Left lung (tissue), 10 donors: ENCODE data around the gene ABLIM3. TPM values are rescaled to one million over a fixed set of nuclear protein-coding genes. Genes with fewer than 3 reads are reported as not detected.

ENCODE experiments used
- ATAC-seq: fragments of 200-7000 bp; cut with Tn5 transposase; one replicate; pipeline ENCODE4 v1.9.1; 2020; ENCODE audit warnings: moderate library complexity
- DNase-seq, 4 donors: peaks; one replicate each; pipeline ENCODE4 v3.0.0-alpha.2; 2013 to 2020
- H3K27ac ChIP-seq, 2 donors: fragments of 200-600 bp; sonication (generic) in 1 of 2; one replicate each; pipeline versions ENCODE4 v1.5.0 to v1.8.0; 2020 to 2021
- H3K27me3 ChIP-seq, 2 donors: fragments of 200-600 bp; sonication (generic) in 1 of 2; one replicate each; pipeline versions ENCODE4 v1.5.0 to v1.8.0; 2020 to 2021
- H3K36me3 ChIP-seq, 2 donors: fragments of 200-600 bp; sonication (generic) in 1 of 2; one replicate each; pipeline versions ENCODE4 v1.5.0 to v1.8.0; 2020 to 2021
- H3K4me1 ChIP-seq, 2 donors: fragments of 200-600 bp; one replicate each; pipeline ENCODE4 v1.8.0; 2021
- H3K4me3 ChIP-seq, 2 donors: fragments of 200-600 bp; sonication (generic) in 1 of 2; one replicate each; pipeline versions ENCODE4 v1.5.0 to v1.8.0; 2020 to 2021; ENCODE audit warnings: mild to moderate bottlenecking in 1 of 2
- H3K9me3 ChIP-seq, 2 donors: fragments of 200-600 bp; sonication (generic) in 1 of 2; one replicate each; pipeline versions ENCODE4 v1.5.0 to v1.8.0; 2020 to 2021
- intact Hi-C, 2 donors: fragments of 100-400 bp; cut with DNase I; formaldehyde crosslinking; loops; one replicate each; pipeline versions ENCODE4 v1.11.2 to v1.14.2; 2022
- polyA plus RNA-seq, 6 donors: library from polyadenylated mRNA; unstranded; fragments of 120-200 nt; gene quantifications; one replicate each; pipeline ENCODE4 v1.2.1, GENCODE V29; 2013; ENCODE audit not compliant: insufficient read length in 6 of 6
- total RNA-seq, 2 donors: library from RNA; stranded (reverse); fragmentation: NEBNext Ultra II Directional; extraction: Animal tissue kit (Norgen Biotek cat#: 25700); gene quantifications; one replicate each; pipeline ENCODE4 v1.2.1, GENCODE V29; 2021
- TF ChIP-seq, protein P1 (sequence below), 2 donors: fragments of 200-600 bp; sonication (generic) in 1 of 2; IDR thresholded peaks; one replicate each; pipeline versions ENCODE4 v1.5.0 to v1.8.0; 2021; ENCODE audit warnings: antibody characterized with exemption in 2 of 2
- donor health status: DM: no; HTN: yes; CAD: no.
- donor health status: DM: no; HTN: no; CAD: no.

ABLIM3 gene
- total and polyA plus RNA-seq, 8 donors = 33.2 to 145 (median 108) TPM

DNA sequence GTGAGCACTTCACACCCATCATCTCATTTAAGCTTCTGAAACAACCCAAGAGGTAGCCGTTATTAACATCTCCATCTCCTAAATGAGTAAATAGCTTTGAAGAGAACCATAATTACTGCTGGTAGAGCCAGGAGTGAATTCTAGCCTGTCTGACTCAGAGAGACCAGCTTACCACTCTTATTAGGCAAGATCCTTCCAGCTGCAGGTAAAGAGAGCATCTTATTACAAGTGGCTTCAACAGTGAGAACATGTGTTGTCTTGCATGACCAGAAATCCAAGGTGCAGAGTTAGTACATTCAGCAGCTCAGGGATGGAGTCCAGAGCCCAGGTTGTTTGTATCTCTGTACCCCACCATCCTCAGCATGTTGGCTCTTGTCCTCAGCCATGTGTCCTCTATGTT is 119.5 kb downstream of the ABLIM3 start:
- Histone ChIP-seq H3K4me1 (no peaks in the 10 kb centered on the region), H3K27ac (no peak overlapping the region), H3K4me3 (no peak overlapping the region), H3K9me3 (no peaks in the 10 kb centered on the region), H3K36me3 (no peaks in the 10 kb centered on the region), H3K27me3 (peaks cover 0 to 3% of the 10 kb centered on the region in 2 donors)
- TF ChIP-seq, protein P1, sequence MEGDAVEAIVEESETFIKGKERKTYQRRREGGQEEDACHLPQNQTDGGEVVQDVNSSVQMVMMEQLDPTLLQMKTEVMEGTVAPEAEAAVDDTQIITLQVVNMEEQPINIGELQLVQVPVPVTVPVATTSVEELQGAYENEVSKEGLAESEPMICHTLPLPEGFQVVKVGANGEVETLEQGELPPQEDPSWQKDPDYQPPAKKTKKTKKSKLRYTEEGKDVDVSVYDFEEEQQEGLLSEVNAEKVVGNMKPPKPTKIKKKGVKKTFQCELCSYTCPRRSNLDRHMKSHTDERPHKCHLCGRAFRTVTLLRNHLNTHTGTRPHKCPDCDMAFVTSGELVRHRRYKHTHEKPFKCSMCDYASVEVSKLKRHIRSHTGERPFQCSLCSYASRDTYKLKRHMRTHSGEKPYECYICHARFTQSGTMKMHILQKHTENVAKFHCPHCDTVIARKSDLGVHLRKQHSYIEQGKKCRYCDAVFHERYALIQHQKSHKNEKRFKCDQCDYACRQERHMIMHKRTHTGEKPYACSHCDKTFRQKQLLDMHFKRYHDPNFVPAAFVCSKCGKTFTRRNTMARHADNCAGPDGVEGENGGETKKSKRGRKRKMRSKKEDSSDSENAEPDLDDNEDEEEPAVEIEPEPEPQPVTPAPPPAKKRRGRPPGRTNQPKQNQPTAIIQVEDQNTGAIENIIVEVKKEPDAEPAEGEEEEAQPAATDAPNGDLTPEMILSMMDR (IDR thresholded peaks at IDR 0.05) = no peak
- intact Hi-C loops = no loop called here
- DNase-seq = no peak
- no peak for ATAC-seq

DNA sequence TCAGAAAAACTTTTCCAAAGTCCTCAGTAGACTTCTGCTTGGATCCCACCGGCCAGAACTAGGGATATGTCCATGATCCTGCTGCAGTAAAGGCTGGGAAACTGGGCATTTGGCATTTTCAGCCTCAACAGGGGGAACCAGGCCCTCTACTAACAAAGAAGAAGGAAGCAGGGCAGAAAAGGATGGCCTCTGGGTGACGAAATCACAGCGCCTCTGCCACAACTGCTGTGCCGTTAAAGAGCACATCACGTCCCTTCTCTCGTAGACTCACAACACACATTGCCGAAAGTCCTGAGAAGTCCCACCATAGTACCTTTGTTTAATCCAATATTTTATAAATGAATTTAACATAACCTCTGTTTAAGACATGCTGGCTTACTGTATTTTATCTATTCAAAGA is 120.0 kb downstream of the ABLIM3 start:
- H3K36me3 ChIP-seq = no peaks in the 10 kb centered on the region
- ATAC-seq (no peak), DNase-seq (no peak)
- no peak overlapping the region for H3K27ac ChIP-seq
- intact Hi-C loops = no loop called here
- no peak overlapping the region for H3K4me3 ChIP-seq
- TF ChIP-seq, protein P1 (IDR thresholded peaks at IDR 0.05) = no peak
- no peaks in the 10 kb centered on the region for H3K9me3 ChIP-seq
- no peaks in the 10 kb centered on the region for H3K4me1 ChIP-seq
- peaks cover 0 to 3% of the 10 kb centered on the region in 2 donors for H3K27me3 ChIP-seq

DNA sequence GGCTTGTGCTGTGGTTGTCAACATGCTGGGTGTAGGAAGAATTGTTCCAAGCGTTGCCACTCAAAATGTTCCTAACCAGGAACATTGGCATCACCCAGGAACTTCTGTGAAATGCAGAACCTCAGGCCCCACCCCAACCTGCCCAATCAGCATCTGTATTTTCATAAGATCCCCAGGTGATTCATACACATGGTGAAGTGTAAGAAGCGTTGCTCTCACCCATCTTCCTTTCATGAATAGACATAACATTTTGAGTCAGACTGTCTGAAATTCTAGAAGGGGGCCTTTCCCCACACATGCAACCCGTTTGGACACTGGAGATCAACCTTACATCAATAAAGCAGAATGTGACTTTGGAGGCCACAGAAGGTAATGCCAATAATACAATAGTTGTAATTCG is 121.0 kb downstream of the ABLIM3 start:
- no peak for DNase-seq
- TF ChIP-seq, protein P1 (IDR thresholded peaks at IDR 0.05) = no peak
- Histone ChIP-seq H3K9me3 (no peaks in the 10 kb centered on the region), H3K4me3 (no peak overlapping the region), H3K4me1 (no peaks in the 10 kb centered on the region), H3K27ac (no peak overlapping the region), H3K27me3 (peaks cover 0 to 3% of the 10 kb centered on the region in 2 donors), H3K36me3 (no peaks in the 10 kb centered on the region)
- intact Hi-C loops = no loop called here
- ATAC-seq = no peak

DNA sequence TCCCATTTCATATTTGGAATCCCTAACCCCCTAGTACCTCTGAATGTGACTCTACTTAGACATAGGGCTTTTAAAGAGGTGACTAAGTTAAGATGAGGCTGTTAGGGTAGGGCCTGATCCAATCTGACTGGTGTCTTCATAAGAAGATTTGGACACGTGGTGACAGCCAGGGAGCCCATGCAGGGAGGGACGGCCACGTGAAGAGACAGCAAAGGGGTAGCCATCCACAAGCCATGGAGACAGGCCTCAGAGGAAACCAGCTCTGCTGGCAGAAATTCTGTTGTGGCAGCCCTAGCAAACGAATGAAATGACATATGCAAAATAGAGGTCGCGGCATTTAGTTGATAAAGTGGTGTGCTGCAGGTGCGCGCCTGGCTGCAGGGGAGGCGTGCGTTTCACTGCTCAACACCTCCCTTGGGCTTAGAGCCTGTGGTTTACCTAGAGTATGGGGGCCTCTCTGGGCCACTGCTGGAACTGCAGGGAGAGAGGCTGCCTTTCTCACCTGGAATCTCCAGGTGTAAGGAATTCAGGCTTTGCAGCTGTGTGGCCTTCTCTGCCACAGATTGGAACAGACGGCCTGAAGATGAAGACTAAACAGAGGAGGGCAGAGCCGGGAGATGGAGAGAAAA is 123.3 kb downstream of the ABLIM3 start:
- Histone ChIP-seq H3K4me3 (no peak overlapping the region), H3K36me3 (no peaks in the 10 kb centered on the region), H3K4me1 (no peaks in the 10 kb centered on the region), H3K27me3 (peaks cover 0 to 7% of the 10 kb centered on the region in 2 donors), H3K27ac (no peak overlapping the region), H3K9me3 (peaks cover 0 to 10% of the 10 kb centered on the region in 2 donors)
- DNase-seq = no peak
- intact Hi-C loops = no loop called here
- peak; percentile 84 for ATAC-seq
- TF ChIP-seq, protein P1 (IDR thresholded peaks at IDR 0.05) = peak; percentile 31 to 41

DNA sequence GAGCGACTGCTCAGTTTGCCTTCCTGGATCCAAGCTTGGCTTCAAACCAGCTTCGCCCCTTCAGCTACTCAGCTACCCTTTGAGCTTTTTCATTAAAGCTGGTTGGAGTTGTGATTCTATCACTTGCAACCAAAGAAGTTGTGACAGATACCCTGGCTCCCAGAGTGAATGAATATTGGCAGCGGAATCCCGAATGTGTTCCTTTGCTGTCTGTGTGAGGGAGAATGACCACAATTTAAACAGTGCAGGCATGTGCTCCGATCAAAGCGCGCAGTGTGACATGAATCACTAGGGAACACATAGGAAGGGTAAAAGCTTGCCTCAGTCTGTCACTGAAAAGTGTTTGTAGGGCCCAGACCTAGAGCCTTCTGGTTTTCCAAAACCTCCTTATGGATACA is 123.8 kb downstream of the ABLIM3 start:
- ATAC-seq (no peak), DNase-seq (no peak)
- Histone ChIP-seq H3K9me3 (peaks cover 0 to 10% of the 10 kb centered on the region in 2 donors), H3K36me3 (no peaks in the 10 kb centered on the region), H3K4me3 (no peak overlapping the region), H3K4me1 (no peaks in the 10 kb centered on the region), H3K27me3 (peaks cover 0 to 12% of the 10 kb centered on the region in 2 donors), H3K27ac (no peak overlapping the region)
- intact Hi-C loops = no loop called here
- TF ChIP-seq, protein P1 (IDR thresholded peaks at IDR 0.05) = no peak
